ENCODE results near the gene RFC2. TPM values are rescaled to one million over a fixed set of nuclear protein-coding genes. Genes with fewer than 3 reads are reported as not detected.
"Not testable (repeated sequence)": the region's sequence is repeated elsewhere in the genome, so short reads cannot be mapped to it uniquely, and the experiment has no call there.

The RFC2 gene
- total RNA-seq, 1 donor = 22.0 TPM

DNA sequence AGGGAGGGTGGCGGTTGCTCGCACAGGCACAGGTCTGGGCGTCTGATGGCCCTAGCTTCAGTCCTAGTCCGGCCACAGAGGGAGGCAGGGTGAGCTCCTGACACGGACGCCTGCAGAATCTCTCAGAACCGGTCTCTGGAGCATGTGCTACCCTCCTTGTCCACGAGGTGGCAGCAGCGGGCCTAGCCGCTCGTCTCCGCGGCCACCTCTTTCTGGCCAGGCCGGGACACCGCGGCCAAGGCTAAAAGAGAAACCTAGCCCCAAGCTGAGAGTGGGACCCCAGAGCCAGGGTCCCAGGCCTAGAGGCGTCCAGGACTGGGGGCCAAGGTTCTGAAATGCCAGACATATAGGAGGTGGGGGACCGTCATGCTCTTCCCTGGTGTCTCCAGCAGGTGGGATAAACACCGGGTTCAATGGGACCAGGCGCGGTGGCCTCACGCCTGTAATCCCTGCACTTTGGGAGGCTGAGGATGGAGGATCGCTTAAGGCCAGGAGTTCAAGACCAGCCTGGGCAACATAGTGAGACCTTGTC lies 47.5 kb downstream of the RFC2 start:
- TF ChIP-seq CTCF (IDR thresholded peaks at IDR 0.05; ENCODE audit: insufficient read depth, low read depth, low read length) = peak; percentile 96
- H3K4me3 ChIP-seq (ENCODE audit: low read depth, low read length) = no peak overlapping the region
- DNase-seq (ENCODE audit: low read depth) = peak; percentile 78

- not testable (repeated sequence) for H3K4me3 ChIP-seq (ENCODE audit: low read depth, low read length); DNase-seq (ENCODE audit: low read depth)
Observed at GRCh38 chr7:74206052-74206451, 48.1 kb downstream of the RFC2 start.

DNA sequence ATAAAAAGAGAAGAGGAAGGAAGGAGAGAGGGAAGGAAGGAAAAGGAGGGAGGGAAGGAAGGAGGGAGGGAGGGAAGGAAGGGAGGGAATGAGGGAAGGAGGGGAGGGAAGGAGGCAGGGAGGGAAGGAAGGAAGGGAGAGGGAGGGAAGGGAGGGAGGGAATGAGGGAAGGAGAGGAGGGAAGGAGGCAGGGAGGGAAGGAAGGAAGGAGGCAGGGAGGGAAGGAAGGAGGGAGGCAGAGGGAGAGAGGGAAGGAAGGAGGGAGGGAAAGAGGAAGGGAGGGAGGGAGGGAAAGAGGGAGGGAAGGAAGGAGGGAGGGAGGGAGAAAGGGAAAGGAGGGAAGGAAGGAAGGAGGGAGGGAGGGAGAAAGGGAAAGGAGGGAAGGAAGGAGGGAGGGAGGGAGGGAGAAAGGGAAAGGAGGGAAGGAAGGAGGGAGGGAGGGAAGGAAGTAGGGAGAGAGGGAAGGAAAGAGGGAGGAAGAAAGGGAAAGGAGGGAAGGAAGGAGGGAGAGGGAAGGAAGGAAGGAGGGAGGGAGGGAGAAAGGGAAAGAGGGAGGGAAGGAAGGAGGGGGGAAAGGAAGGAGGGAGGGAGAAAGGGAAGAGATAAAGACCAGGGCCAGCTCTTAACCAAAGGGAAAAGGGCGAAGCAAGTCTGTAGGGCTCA lies 50.1 kb downstream of the RFC2 start:
- TF ChIP-seq CTCF (IDR thresholded peaks at IDR 0.05; ENCODE audit: insufficient read depth, low read depth, low read length) = no peak
- H3K4me3 ChIP-seq (ENCODE audit: low read depth, low read length) = no peak overlapping the region
- DNase-seq (ENCODE audit: low read depth) = no peak

DNA sequence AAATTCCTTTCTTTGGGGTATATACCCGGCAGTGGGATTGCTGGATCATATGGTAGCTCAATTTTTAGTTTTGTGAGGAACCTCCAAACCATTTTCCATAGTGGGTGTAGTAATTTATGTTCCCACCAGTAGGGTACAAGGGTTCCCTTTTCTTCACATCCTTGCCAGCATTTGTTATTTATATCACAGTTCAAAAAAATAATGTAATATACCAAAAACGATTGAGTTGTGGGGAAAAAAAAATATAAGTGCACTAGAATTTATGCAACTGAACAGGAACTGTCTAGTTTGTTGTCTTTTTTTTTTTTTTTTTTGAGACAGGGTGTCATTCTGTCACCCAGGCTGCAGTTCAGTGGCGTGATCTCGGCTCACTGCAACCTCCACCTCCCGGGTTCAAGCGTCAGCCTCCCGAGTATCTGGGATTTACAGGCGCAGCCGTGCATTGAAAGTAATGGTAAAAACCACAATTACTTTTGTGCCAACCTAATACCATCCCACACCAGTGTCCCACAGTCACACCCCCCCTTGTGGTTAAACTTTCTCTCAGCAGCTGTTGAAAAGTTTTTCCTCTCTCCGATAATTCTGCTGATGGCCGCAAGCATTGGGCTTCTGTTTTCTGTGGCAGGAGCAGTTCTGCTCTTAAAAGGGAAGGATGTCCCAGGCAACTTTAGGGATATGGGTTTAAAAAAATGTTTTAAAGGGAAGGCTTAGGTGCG lies 51.2 kb downstream of the RFC2 start:
- peak; percentile 65 for DNase-seq (ENCODE audit: low read depth)
- TF ChIP-seq CTCF (IDR thresholded peaks at IDR 0.05; ENCODE audit: insufficient read depth, low read depth, low read length) = peak; percentile 68
- no peak overlapping the region for H3K4me3 ChIP-seq (ENCODE audit: low read depth, low read length)

- H3K4me3 ChIP-seq (ENCODE audit: low read depth, low read length) = no peak overlapping the region
- TF ChIP-seq CTCF (IDR thresholded peaks at IDR 0.05; ENCODE audit: insufficient read depth, low read depth, low read length) = no peak
- DNase-seq (ENCODE audit: low read depth) = peak; percentile 60
Observed at GRCh38 chr7:74199551-74200355, 54.4 kb downstream of the RFC2 start.

DNA sequence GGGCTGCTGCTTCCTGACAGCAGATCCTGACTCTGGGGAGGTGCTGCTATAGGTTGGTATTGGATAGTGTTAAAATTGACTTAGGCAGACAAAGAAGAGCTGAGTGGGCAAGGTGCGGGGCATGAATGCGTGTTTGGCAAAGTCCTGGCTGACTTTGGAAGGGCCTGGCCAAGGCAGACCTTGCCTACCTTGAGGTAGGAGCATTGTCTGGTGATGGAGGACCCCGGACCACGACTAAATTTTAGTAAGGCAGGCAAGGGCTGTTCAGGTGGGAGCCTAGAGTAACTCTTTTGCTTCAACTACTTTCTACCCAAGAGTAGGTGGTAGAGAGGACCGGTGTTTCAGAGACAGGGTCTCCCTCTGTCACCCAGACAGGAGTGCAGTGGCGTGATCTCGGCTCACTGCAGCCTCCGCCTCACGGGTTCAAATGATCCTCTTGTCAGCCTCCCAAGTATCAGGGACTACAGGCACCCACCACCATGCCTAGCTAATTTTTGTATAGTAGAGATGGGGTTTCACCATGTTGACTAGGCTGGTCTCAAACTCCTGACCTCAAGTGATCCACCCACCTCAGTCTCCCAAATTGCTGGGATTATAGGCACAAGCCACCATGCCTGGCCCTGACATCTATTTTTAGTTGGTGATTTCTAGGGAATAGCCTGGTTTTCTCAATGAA lies 56.6 kb downstream of the RFC2 start:
- no peak overlapping the region for H3K4me3 ChIP-seq (ENCODE audit: low read depth, low read length)
- DNase-seq (ENCODE audit: low read depth) = no peak
- TF ChIP-seq CTCF (IDR thresholded peaks at IDR 0.05; ENCODE audit: insufficient read depth, low read depth, low read length) = no peak

- DNase-seq (ENCODE audit: low read depth); H3K4me3 ChIP-seq (ENCODE audit: low read depth, low read length): not testable (repeated sequence)
Observed at GRCh38 chr7:74195968-74196654, 58.1 kb downstream of the RFC2 start.

DNA sequence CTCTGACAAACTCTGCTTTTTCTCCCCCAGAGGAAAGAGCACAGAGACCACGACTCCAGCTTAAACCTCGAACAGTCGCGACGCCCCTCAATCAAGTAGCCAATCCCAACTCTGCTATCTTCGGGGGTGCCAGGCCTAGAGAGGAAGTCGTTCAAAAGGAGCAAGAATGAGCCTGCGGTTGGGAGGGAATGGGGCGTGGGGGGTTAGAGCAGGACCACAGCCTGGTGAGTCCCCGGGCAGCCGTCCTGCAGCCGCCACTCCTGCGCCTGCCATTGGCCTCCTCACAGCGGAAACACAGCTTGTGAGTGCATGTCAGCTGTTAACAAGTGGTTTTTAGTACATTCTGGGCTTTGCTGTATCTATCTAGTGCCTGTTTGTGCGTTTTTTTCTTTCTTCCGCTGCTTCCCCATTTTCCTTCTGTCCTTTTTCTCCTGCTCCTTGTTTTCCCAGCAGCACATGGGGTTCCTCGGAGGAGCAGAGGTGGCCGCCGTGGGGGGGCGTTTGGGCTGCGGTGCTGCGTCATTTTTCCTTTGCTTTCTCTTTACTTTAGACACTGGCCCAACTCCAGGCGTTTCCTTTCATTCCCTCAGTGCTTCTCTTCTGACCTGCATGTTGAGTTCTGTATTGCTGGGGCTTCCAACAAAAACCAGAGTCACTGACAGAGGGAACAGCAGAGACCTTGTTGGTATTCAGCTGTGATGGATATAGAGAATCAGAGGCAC lies 58.9 kb downstream of the RFC2 start:
- not testable (repeated sequence) for H3K4me3 ChIP-seq (ENCODE audit: low read depth, low read length); DNase-seq (ENCODE audit: low read depth)

All from fibroblast of villous mesenchyme (primary cell).